Measurements from ENCODE around the gene ZBED1.
"Not testable (repeated sequence)": the region's sequence is repeated elsewhere in the genome, so short reads cannot be mapped to it uniquely, and the experiment has no call there.

Gene ZBED1

DNA sequence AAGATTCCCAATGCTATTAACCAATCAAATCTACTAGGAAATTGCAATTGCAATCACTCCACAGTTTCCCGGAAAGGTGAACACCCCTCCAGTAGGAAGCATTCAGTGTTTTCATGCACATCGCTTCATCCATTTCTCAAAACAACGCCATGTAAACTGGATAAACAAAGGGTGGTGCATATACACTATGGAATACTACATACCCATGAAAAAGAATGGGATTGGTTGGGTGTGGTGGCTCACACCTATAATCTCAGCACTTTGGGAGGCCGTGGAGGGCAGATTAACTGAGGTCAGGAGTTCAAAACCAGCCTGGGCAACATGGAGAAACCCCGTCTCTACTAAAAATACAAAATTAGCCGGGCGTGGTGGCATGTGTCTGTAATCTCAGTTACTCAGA is 29.1 kb downstream of the ZBED1 start:
- Histone ChIP-seq H3K36me3 (peaks cover 0 to 4% (median 0%) of the 10 kb centered on the region in 3 donors), H3K4me1 (no peaks in the 10 kb centered on the region), H3K27me3 (no peaks in the 10 kb centered on the region), H3K4me3 (no peak overlapping the region), H3K9me3 (no peaks in the 10 kb centered on the region), H3K27ac (no peak overlapping the region)
- no peak for DNase-seq
- TF ChIP-seq, protein P1, sequence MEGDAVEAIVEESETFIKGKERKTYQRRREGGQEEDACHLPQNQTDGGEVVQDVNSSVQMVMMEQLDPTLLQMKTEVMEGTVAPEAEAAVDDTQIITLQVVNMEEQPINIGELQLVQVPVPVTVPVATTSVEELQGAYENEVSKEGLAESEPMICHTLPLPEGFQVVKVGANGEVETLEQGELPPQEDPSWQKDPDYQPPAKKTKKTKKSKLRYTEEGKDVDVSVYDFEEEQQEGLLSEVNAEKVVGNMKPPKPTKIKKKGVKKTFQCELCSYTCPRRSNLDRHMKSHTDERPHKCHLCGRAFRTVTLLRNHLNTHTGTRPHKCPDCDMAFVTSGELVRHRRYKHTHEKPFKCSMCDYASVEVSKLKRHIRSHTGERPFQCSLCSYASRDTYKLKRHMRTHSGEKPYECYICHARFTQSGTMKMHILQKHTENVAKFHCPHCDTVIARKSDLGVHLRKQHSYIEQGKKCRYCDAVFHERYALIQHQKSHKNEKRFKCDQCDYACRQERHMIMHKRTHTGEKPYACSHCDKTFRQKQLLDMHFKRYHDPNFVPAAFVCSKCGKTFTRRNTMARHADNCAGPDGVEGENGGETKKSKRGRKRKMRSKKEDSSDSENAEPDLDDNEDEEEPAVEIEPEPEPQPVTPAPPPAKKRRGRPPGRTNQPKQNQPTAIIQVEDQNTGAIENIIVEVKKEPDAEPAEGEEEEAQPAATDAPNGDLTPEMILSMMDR (IDR thresholded peaks at IDR 0.05): no peak
- intact Hi-C loops (cut with DNase I; ENCODE audit: low total_unique reads): no loop called here

DNA sequence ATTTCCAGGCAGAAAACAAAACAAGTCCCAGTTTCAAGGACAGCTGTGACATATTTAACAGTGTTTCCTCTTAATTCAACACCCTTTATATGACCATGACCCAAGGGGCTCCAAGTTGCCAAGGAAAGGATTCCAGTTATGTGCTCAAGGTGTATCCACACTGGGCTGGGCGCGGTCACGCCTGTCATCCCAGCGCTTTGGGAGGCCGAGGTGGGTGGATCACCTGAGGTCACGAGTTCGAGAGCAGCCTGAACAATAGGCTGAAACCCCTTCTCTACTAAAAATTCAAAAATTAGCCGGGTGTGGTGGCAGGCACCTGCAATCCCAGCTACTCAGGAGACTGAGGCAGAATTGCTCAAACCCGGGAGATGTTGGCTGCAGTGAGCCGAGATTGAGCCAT is 29.6 kb downstream of the ZBED1 start:
- H3K27me3 ChIP-seq; H3K27ac ChIP-seq; H3K9me3 ChIP-seq; intact Hi-C loops (cut with DNase I; ENCODE audit: low total_unique reads); H3K36me3 ChIP-seq; DNase-seq; H3K4me3 ChIP-seq; H3K4me1 ChIP-seq: not testable (repeated sequence)

GRCh38 chrX:2469852-2470251 is 30.9 kb downstream of the ZBED1 start:
- H3K9me3 ChIP-seq; H3K4me3 ChIP-seq; H3K36me3 ChIP-seq; intact Hi-C loops (cut with DNase I; ENCODE audit: low total_unique reads); DNase-seq; H3K27me3 ChIP-seq; H3K27ac ChIP-seq; H3K4me1 ChIP-seq: not testable (repeated sequence)

- Histone ChIP-seq H3K4me3 (no peak overlapping the region), H3K36me3 (peaks cover 0 to 4% (median 0%) of the 10 kb centered on the region in 3 donors), H3K9me3 (no peaks in the 10 kb centered on the region), H3K27ac (no peak overlapping the region), H3K27me3 (no peaks in the 10 kb centered on the region), H3K4me1 (no peaks in the 10 kb centered on the region)
- TF ChIP-seq, protein P1 (IDR thresholded peaks at IDR 0.05): no peak
- intact Hi-C loops (cut with DNase I; ENCODE audit: low total_unique reads): no loop called here
- DNase-seq: no peak
Observed at GRCh38 chrX:2469196-2469685, 31.5 kb downstream of the ZBED1 start.

DNA sequence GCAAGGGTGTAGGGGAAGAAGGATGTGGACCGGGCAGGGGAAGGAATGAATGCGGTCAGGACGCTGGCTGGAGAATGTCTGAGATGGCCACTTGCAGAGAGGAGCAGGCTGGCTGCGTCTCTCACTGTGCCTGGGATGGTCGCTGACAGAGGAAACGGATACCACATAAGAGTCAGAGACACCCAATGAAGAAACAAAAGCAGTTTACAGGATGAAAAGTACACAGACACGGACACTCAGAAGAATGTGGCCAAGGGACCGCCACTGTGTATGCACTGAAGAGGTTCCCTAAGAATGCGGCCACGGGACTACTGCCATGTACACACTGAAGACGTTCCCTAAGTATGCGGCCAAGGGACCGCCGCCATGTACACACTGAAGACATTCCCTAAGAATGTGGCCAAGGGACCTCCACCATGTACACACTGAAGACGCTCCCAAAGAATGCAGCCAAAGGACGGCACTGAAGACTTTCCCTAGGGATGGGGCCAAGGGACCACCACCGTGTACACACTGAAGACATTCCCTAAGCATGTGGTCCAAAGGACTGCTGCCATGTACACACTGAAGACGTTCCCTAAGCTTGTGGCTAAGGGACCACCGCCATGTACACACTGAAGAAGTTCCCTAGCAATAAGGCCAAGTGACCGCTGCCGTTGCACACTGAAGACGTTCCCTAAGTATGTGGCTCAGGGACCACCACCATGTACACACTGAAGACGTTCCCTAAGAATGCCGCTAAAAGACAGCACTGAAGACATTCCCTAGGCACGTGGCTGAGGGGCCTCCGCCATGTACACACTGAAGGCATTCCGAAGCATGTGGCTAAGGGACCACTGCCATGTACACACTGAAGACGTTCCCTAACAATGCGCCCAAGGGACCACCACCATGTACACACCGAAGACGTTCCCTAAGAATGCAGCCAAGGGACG is 32.2 kb downstream of the ZBED1 start:
- TF ChIP-seq, protein P1 (IDR thresholded peaks at IDR 0.05): no peak
- Histone ChIP-seq H3K4me3 (no peak overlapping the region), H3K4me1 (no peaks in the 10 kb centered on the region), H3K27ac (no peak overlapping the region), H3K9me3 (no peaks in the 10 kb centered on the region), H3K27me3 (no peaks in the 10 kb centered on the region), H3K36me3 (peaks cover 0 to 4% (median 0%) of the 10 kb centered on the region in 3 donors)
- no peak for DNase-seq
- intact Hi-C loops (cut with DNase I; ENCODE audit: low total_unique reads): no loop called here

DNA sequence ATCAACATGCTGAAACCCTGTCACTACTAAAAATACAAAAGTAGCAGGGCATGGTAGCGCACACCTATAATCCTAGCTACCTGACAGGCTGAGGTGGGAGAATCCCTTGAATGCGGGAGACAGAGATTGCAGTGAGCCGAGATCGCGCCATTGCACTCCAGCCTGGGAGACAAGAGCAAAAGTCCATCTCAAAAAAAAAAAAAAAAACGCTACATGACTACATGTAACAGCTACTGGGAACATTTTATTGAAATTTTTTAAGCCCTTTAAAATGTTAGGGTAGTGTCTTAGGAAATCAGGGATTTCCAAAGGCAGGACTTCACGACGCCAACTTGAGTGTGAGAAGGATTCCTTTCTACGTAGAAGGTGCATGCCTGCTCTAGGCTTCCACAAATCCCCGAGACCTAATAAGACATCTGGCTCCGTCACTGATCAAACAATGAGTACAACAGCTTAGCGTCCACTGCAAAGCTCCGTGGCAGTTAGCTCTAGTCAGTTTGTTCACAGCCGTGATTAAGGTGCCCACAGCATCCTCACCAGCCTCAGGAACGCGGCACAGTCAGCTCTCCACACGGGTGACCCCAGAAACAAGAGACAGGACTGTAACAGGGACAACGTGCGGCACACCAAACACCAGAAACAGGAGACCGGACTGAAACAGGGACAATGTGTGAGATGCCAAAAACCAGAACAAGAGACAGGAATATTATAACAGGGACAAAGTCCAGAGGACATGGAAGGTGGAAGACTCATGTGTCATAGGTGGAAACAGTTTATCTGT is 33.7 kb downstream of the ZBED1 start:
- peaks cover 0 to 4% (median 0%) of the 10 kb centered on the region in 3 donors for H3K36me3 ChIP-seq
- peaks cover 0 to 13% (median 3%) of the 10 kb centered on the region in 4 donors for H3K4me1 ChIP-seq
- DNase-seq: no peak
- H3K4me3 ChIP-seq: no peak overlapping the region
- TF ChIP-seq, protein P1 (IDR thresholded peaks at IDR 0.05): no peak
- H3K27me3 ChIP-seq: no peaks in the 10 kb centered on the region
- no peaks in the 10 kb centered on the region for H3K9me3 ChIP-seq
- H3K27ac ChIP-seq: no peak overlapping the region
- intact Hi-C loops (cut with DNase I; ENCODE audit: low total_unique reads): no loop called here

All from tibial artery (tissue), 4 donors.